GM23338 (cell line): ENCODE measurements around the gene HNRNPA2B1. TPM values are rescaled to one million over a fixed set of nuclear protein-coding genes. Genes with fewer than 3 reads are reported as not detected.
"Not testable (repeated sequence)": the region's sequence is repeated elsewhere in the genome, so short reads cannot be mapped to it uniquely, and the experiment has no call there.

Source experiments
- ATAC-seq: fragments of 200-7000 bp; cut with Tn5 transposase; 3 replicates; pipeline ENCODE4 v1.9.1; 2020
- DNase-seq: peaks from one replicate; pipeline ENCODE4 v3.0.0-alpha.2; 2015; ENCODE audit warnings: low spot score
- H2AFZ ChIP-seq: fragments of 200-600 bp; sonication (generic); 2 replicates; pipeline ENCODE4 v1.8.0; 2016; ENCODE audit warnings: antibody characterized with exemption, mild to moderate bottlenecking, moderate library complexity
- H3F3A ChIP-seq: fragments of 200-600 bp; sonication (generic); replicated peaks from 2 replicates; pipeline ENCODE4 v1.8.0; 2017; ENCODE audit warnings: antibody characterized with exemption, mixed run types, low read depth
- H3K27ac ChIP-seq: fragments of 200-600 bp; sonication (generic); 2 replicates; pipeline ENCODE4 v1.6.1; 2016; ENCODE audit warnings: low read depth
- H3K27me3 ChIP-seq: fragments of 200-600 bp; sonication (generic); 2 replicates; pipeline ENCODE4 v1.8.0; 2016; ENCODE audit warnings: mild to moderate bottlenecking, mixed run types, moderate library complexity; ENCODE audit not compliant: insufficient read depth
- H3K36me3 ChIP-seq: fragments of 200-600 bp; sonication (generic); 2 replicates; pipeline ENCODE4 v1.8.0; 2016; ENCODE audit warnings: mild to moderate bottlenecking; ENCODE audit not compliant: insufficient read depth
- H3K4me1 ChIP-seq: fragments of 200-600 bp; sonication (generic); 2 replicates; pipeline ENCODE4 v1.8.0; 2016; ENCODE audit warnings: mild to moderate bottlenecking, moderate library complexity; ENCODE audit not compliant: insufficient read depth
- H3K4me2 ChIP-seq: fragments of 200-600 bp; sonication (generic); 2 replicates; pipeline ENCODE4 v1.7.1; 2017; ENCODE audit warnings: mixed run types
- H3K4me3 ChIP-seq: fragments of 200-600 bp; sonication (generic); 2 replicates; pipeline ENCODE4 v1.6.1; 2016; ENCODE audit warnings: mixed run types
- H3K79me2 ChIP-seq: fragments of 200-600 bp; sonication (generic); replicated peaks from 2 replicates; pipeline ENCODE4 v1.8.0; 2017; ENCODE audit warnings: mild to moderate bottlenecking; ENCODE audit not compliant: insufficient read depth
- H3K9me2 ChIP-seq: fragments of 200-600 bp; sonication (generic); 2 replicates; pipeline ENCODE4 v1.8.0; 2017; ENCODE audit not compliant: insufficient read depth
- H4K20me1 ChIP-seq: fragments of 200-600 bp; sonication (generic); replicated peaks from 2 replicates; pipeline ENCODE4 v1.8.0; 2017; ENCODE audit warnings: mild to moderate bottlenecking; ENCODE audit not compliant: insufficient read depth
- H3K27ac Mint-ChIP-seq: 2 replicates; pipeline ENCODE4 v1.8.0; 2020; ENCODE audit warnings: inconsistent platforms, mild to moderate bottlenecking, moderate library complexity, mixed read lengths
- H3K27me3 Mint-ChIP-seq: 3 replicates; pipeline ENCODE4 v1.8.0; 2022; ENCODE audit warnings: low read depth, mild to moderate bottlenecking, moderate library complexity, mixed read lengths, inconsistent platforms; ENCODE audit not compliant: insufficient read depth, poor library complexity
- H3K36me3 Mint-ChIP-seq: 3 replicates; pipeline ENCODE4 v1.8.0; 2021; ENCODE audit warnings: low read depth, mild to moderate bottlenecking, inconsistent platforms, moderate library complexity, mixed read lengths
- H3K4me1 Mint-ChIP-seq: 3 replicates; pipeline ENCODE4 v1.8.0; 2020; ENCODE audit warnings: mild to moderate bottlenecking, inconsistent platforms, mixed read lengths
- H3K4me3 Mint-ChIP-seq: 3 replicates; pipeline ENCODE4 v1.8.0; 2021; ENCODE audit warnings: moderate library complexity, mild to moderate bottlenecking, inconsistent platforms, mixed read lengths
- H3K9me3 Mint-ChIP-seq: 3 replicates; pipeline ENCODE4 v1.8.0; 2020; ENCODE audit warnings: moderate library complexity, mild to moderate bottlenecking, inconsistent platforms, mixed read lengths
- POLR2AphosphoS5 ChIP-seq: IDR thresholded peaks from 2 replicates; pipeline ENCODE4 v1.6.1; 2016; ENCODE audit warnings: antibody characterized with exemption, low read depth
- STAT1 ChIP-seq: IDR thresholded peaks from one replicate; pipeline ENCODE4 v1.6.1; 2016; ENCODE audit warnings: antibody characterized with exemption; ENCODE audit not compliant: unreplicated experiment
- polyA plus RNA-seq: library from polyadenylated mRNA; unstranded; fragments of >200 nt; fragmentation: Nextera tagmentation; extraction: Ambion mirVana; gene quantifications from 2 replicates; pipeline ENCODE4 v1.2.1, GENCODE V29; 2016
- total RNA-seq: library from RNA; depleted of rRNA; stranded (reverse); fragments of >200 nt; shearing (Covaris generic); gene quantifications from 2 replicates; pipeline ENCODE4 v1.2.3, GENCODE V29; 2014
- TF ChIP-seq, protein P1 (sequence below), 2 experiments: fragments of 200-600 bp in 1 of 2; sonication (generic) in 1 of 2; conservative IDR thresholded peaks; 2 replicates each; pipeline versions ENCODE4 v1.5.1 to v1.6.1; 2016 to 2017; ENCODE audit warnings: antibody characterized with exemption in 2 of 2, low read depth in 2 of 2, mild to moderate bottlenecking in 2 of 2, moderate library complexity in 1 of 2
- TF ChIP-seq, protein P2 (sequence below): IDR thresholded peaks from 2 replicates; pipeline ENCODE4 v1.6.1; 2016; ENCODE audit warnings: antibody characterized with exemption

Gene HNRNPA2B1
- total and polyA plus RNA-seq, 2 experiments from 2014 or later, result 602 to 1,577 TPM

DNA sequence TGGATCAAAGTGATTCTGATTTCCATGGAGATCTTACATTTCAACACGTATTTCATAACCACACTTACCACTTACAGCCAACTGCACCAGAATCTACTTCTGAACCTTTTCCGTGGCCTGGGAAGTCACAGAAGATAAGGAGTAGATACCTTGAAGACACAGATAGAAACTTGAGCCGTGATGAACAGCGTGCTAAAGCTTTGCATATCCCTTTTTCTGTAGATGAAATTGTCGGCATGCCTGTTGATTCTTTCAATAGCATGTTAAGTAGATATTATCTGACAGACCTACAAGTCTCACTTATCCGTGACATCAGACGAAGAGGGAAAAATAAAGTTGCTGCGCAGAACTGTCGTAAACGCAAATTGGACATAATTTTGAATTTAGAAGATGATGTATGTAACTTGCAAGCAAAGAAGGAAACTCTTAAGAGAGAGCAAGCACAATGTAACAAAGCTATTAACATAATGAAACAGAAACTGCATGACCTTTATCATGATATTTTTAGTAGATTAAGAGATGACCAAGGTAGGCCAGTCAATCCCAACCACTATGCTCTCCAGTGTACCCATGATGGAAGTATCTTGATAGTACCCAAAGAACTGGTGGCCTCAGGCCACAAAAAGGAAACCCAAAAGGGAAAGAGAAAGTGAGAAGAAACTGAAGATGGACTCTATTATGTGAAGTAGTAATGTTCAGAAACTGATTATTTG, 15.3 kb downstream of the HNRNPA2B1 start:
- Histone ChIP-seq H2AFZ (no peak overlapping the region), H3F3A (peaks cover 65% of the 10 kb centered on the region), H3K4me3 (no peak overlapping the region), H3K4me1 (peaks cover 3% of the 10 kb centered on the region; the same call in 1 of the 2 replicates), H3K27ac (peak overlapping the region; percentile 68), H3K27me3 (no peaks in the 10 kb centered on the region), H3K79me2 (peaks cover under 1% of the 10 kb centered on the region; the same call in 1 of the 2 replicates), H4K20me1 (peaks cover 2% of the 10 kb centered on the region; the same call in 1 of the 2 replicates), H3K36me3 (peaks cover 13% of the 10 kb centered on the region), H3K9me2 (no peaks in the 10 kb centered on the region), H3K4me2 (no peak overlapping the region)
- ATAC-seq, result no peak
- no peak for DNase-seq
- Mint-ChIP-seq H3K36me3 (peaks cover 81% of the 10 kb centered on the region), H3K9me3 (peaks cover 3% of the 10 kb centered on the region; the same call in 2 of the 3 replicates), H3K27ac (peak overlapping the region; percentile 84), H3K4me3 (no peak overlapping the region), H3K4me1 (peaks cover 57% of the 10 kb centered on the region), H3K27me3 (peaks cover 56% of the 10 kb centered on the region)
- TF ChIP-seq, protein P1, sequence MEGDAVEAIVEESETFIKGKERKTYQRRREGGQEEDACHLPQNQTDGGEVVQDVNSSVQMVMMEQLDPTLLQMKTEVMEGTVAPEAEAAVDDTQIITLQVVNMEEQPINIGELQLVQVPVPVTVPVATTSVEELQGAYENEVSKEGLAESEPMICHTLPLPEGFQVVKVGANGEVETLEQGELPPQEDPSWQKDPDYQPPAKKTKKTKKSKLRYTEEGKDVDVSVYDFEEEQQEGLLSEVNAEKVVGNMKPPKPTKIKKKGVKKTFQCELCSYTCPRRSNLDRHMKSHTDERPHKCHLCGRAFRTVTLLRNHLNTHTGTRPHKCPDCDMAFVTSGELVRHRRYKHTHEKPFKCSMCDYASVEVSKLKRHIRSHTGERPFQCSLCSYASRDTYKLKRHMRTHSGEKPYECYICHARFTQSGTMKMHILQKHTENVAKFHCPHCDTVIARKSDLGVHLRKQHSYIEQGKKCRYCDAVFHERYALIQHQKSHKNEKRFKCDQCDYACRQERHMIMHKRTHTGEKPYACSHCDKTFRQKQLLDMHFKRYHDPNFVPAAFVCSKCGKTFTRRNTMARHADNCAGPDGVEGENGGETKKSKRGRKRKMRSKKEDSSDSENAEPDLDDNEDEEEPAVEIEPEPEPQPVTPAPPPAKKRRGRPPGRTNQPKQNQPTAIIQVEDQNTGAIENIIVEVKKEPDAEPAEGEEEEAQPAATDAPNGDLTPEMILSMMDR (conservative IDR thresholded peaks at IDR 0.05; ENCODE audit: low read depth in 2 of 2), result no peak
- peak; percentile 20; the same call in 1 of the 2 replicates for TF ChIP-seq POLR2AphosphoS5

DNA sequence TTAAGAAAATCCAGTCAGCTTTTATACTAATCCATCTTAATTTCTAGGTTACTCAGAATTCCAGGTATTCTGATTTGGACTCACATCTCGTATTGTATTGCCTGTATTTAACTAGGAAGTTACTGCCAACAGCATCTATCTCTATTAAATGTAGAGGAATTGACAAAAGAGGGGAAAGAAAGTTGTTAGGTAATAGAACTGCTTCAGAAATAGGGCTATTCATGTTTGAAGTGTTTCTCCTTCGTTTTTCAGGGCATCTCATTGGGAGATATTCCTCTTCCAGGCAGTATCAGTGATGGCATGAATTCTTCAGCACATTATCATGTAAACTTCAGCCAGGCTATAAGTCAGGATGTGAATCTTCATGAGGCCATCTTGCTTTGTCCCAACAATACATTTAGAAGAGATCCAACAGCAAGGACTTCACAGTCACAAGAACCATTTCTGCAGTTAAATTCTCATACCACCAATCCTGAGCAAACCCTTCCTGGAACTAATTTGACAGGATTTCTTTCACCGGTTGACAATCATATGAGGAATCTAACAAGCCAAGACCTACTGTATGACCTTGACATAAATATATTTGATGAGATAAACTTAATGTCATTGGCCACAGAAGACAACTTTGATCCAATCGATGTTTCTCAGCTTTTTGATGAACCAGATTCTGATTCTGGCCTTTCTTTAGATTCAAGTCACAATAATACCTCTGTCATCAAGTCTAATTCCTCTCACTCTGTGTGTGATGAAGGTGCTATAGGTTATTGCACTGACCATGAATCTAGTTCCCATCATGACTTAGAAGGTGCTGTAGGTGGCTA, 16.1 kb downstream of the HNRNPA2B1 start:
- ATAC-seq, DNase-seq, H3K4me1 ChIP-seq, H3K4me2 ChIP-seq, H3K4me3 ChIP-seq, H3K9me2 ChIP-seq, H4K20me1 ChIP-seq, H3K36me3 ChIP-seq, H2AFZ ChIP-seq, H3K27me3 ChIP-seq, H3K9me3 Mint-ChIP-seq, H3K79me2 ChIP-seq, H3K4me3 Mint-ChIP-seq: not testable (repeated sequence)
- TF ChIP-seq POLR2AphosphoS5, result peak; percentile 42; the same call in 1 of the 2 replicates
- Histone ChIP-seq H3F3A (peaks cover 59% of the 10 kb centered on the region), H3K27ac (peak overlapping the region; percentile 68)
- H3K4me1 Mint-ChIP-seq, result peaks cover 58% of the 10 kb centered on the region
- H3K27ac Mint-ChIP-seq, result peak overlapping the region; percentile 92
- H3K36me3 Mint-ChIP-seq, result peaks cover 81% of the 10 kb centered on the region
- peaks cover 59% of the 10 kb centered on the region for H3K27me3 Mint-ChIP-seq

DNA sequence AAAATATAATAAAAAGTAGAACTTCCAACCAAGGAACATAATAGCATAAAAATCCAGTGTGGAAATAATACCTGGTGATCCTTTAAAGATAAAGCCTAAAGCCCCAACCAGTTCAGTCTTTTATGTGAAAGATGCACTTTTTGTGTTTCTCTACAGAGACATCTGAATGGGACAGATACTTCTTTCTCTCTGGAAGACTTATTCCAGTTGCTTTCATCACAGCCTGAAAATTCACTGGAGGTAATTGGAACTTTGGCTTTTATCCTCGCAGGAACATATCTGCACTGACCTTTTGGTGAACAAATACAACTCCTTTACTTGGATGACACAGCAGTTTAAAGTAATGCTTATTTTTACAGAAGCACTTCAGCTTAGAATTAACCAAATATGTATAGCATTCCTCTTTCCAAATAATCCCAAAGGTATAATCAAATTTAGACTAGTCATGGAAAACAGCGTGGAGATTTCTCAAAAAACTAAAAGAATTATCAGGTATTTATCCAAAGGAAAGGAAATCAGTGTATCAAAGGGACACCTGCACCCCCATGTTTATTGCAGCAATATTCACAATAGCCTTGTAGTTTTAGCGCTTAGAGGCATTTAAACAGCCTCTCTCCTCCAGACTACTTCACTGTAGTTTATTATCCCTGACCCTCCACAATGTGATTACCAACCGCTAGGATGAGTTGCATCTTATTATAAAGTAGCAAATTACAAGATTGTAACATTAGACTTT, 16.8 kb downstream of the HNRNPA2B1 start:
- Mint-ChIP-seq H3K36me3 (peaks cover 80% of the 10 kb centered on the region), H3K4me3 (no peak overlapping the region), H3K4me1 (peaks cover 52% of the 10 kb centered on the region), H3K27ac (peak overlapping the region; percentile 92), H3K9me3 (peaks cover 3% of the 10 kb centered on the region; the same call in 2 of the 3 replicates), H3K27me3 (peaks cover 58% of the 10 kb centered on the region)
- Histone ChIP-seq H2AFZ (no peak overlapping the region), H3K27me3 (no peaks in the 10 kb centered on the region), H3K27ac (peak overlapping the region; percentile 68), H3K4me1 (peaks cover 4% of the 10 kb centered on the region; the same call in 1 of the 2 replicates), H3K79me2 (peaks cover 5% of the 10 kb centered on the region; the same call in 1 of the 2 replicates), H3K4me3 (no peak overlapping the region), H3K9me2 (no peaks in the 10 kb centered on the region), H3K36me3 (0 out of 2 replicates have a peak, but pooled peaks cover under 1% of the 10 kb centered on the region), H3K4me2 (no peak overlapping the region), H3F3A (peaks cover 51% of the 10 kb centered on the region), H4K20me1 (no peaks in the 10 kb centered on the region; the same call in 1 of the 2 replicates)
- DNase-seq, result no peak
- ATAC-seq, result no peak
- TF ChIP-seq, protein P2, sequence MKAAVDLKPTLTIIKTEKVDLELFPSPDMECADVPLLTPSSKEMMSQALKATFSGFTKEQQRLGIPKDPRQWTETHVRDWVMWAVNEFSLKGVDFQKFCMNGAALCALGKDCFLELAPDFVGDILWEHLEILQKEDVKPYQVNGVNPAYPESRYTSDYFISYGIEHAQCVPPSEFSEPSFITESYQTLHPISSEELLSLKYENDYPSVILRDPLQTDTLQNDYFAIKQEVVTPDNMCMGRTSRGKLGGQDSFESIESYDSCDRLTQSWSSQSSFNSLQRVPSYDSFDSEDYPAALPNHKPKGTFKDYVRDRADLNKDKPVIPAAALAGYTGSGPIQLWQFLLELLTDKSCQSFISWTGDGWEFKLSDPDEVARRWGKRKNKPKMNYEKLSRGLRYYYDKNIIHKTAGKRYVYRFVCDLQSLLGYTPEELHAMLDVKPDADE, result no peak
- TF ChIP-seq POLR2AphosphoS5 (peak; percentile 10; the same call in 1 of the 2 replicates), STAT1 (no peak)
